ENCODE data around the gene WIPF2. TPM values are rescaled to one million over a fixed set of nuclear protein-coding genes. Genes with fewer than 3 reads are reported as not detected.
"Not testable (repeated sequence)": the region's sequence is repeated elsewhere in the genome, so short reads cannot be mapped to it uniquely, and the experiment has no call there.

WIPF2 gene
- total RNA-seq, 2 experiments from 2014 or later = 12.3 to 13.0 TPM

GRCh38 chr17:40303708-40304551 lies 84.8 kb downstream of the WIPF2 start:
- CTCF ChIA-PET = interaction anchor here (0.5 to 12.1 kb wide), 9 partner anchors 8 to 191 kb away, joined by 3 to 178 read pairs (median 3); no protein-coding TSS in a partner anchor
- H3K4me1 Mint-ChIP-seq (ENCODE audit: low read depth) = peaks cover 10% of the 10 kb centered on the region
- H3K9me3 Mint-ChIP-seq = no peaks in the 10 kb centered on the region
- H3K27me3 Mint-ChIP-seq (ENCODE audit: low read depth) = no peaks in the 10 kb centered on the region
- H3K27ac Mint-ChIP-seq = no peak overlapping the region
- no peak for DNase-seq
- peaks cover 33% of the 10 kb centered on the region for H3K36me3 Mint-ChIP-seq (ENCODE audit: low read depth)
- no peak overlapping the region for H3K4me3 Mint-ChIP-seq
- intact Hi-C loops (cut with micrococcal nuclease) = loop anchor here (1.0 kb wide), 2 partner anchors 37 to 51 kb away; no protein-coding TSS in a partner anchor

- CTCF ChIA-PET = interaction anchor here (0.6 to 12.1 kb wide), 5 partner anchors 12 to 228 kb away, joined by 3 to 178 read pairs (median 5); no protein-coding TSS in a partner anchor
- H3K4me3 Mint-ChIP-seq; intact Hi-C loops (cut with micrococcal nuclease); H3K27ac Mint-ChIP-seq; DNase-seq; H3K9me3 Mint-ChIP-seq; H3K27me3 Mint-ChIP-seq (ENCODE audit: low read depth): not testable (repeated sequence)
- H3K36me3 Mint-ChIP-seq (ENCODE audit: low read depth) = peaks cover 28% of the 10 kb centered on the region
- H3K4me1 Mint-ChIP-seq (ENCODE audit: low read depth) = peaks cover 10% of the 10 kb centered on the region
These were observed 85.4 kb downstream of the WIPF2 start for GRCh38 chr17:40304552-40304863.

DNA sequence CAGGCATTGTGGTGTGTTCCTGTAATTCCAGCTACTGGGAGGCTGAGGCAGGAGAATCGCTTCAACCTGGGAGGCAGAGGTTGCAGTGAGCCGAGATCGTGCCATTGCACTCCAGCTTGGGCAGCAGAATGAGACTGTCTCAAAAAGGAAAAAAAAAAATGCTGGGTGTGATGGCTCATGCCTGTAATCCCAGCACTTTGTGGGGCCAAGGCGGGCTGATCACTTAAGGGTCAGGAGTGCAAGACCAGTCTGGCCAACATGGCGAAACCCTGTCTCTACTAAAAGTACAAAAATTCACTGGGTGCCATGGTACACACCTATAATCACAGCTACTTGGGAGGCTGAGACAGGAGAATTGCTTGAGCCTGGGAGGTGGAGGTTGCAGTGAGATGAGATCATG lies 85.8 kb downstream of the WIPF2 start:
- intact Hi-C loops (cut with micrococcal nuclease) = not testable (repeated sequence)

GRCh38 chr17:40306395-40306794 lies 87.3 kb downstream of the WIPF2 start:
- H3K4me1 Mint-ChIP-seq (ENCODE audit: low read depth) = peaks cover 19% of the 10 kb centered on the region
- CTCF ChIA-PET = interaction anchor here (0.7 to 12.1 kb wide), 8 partner anchors 10 to 227 kb away, joined by 3 to 178 read pairs (median 5); no protein-coding TSS in a partner anchor
- H3K27ac Mint-ChIP-seq = peak overlapping the region; percentile 19
- H3K9me3 Mint-ChIP-seq = no peaks in the 10 kb centered on the region
- intact Hi-C loops (cut with micrococcal nuclease) = no loop called here
- peaks cover 22% of the 10 kb centered on the region for H3K36me3 Mint-ChIP-seq (ENCODE audit: low read depth)
- no peak for DNase-seq
- no peak overlapping the region for H3K4me3 Mint-ChIP-seq
- H3K27me3 Mint-ChIP-seq (ENCODE audit: low read depth) = no peaks in the 10 kb centered on the region

More for the DNA sequence above, 85.8 kb downstream of the WIPF2 start:
- H3K4me1 Mint-ChIP-seq (ENCODE audit: low read depth) = peaks cover 10% of the 10 kb centered on the region
- not testable (repeated sequence) for H3K9me3 Mint-ChIP-seq; H3K27ac Mint-ChIP-seq; H3K4me3 Mint-ChIP-seq; H3K27me3 Mint-ChIP-seq (ENCODE audit: low read depth); DNase-seq
- CTCF ChIA-PET = interaction anchor here (0.8 to 12.1 kb wide), 4 partner anchors 12 to 228 kb away, joined by 3 to 178 read pairs (median 30); no protein-coding TSS in a partner anchor
- peaks cover 26% of the 10 kb centered on the region for H3K36me3 Mint-ChIP-seq (ENCODE audit: low read depth)

DNA sequence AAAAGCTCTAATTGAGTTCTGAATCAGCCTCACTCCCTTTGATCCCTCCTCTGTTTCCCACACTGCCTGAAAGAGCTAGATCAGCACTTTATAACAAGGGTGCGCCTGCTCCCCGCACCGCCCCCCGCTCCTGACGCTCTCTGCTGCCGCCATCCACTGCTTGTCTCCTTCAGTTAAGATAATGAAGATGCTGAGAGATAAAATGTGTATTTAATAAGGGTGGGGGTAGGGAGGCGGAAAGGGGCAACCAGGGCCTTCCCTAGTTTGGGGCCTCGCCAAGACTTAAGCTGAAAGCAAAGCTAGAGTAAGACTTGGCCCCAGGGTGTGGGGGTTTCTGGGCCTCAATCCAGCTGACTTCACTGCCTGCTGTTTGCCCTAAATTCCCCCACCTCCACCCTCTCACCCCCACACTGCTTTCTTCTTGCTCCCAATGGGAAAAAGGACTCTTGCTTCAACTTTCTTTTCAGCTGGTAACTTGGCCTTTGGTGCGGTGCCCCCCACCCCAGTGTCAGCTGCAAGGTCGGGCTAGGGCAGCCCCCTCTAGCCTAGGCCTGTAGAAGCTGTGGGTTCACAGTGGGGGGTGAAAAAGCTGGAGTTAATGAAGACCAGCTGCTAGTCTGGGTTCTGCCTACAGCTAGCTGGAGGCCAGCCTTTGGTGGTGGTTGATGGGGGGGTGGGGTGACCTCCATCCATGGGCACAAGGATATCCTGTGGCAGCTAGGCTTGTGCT lies 88.1 kb downstream of the WIPF2 start:
- H3K27ac Mint-ChIP-seq = no peak overlapping the region
- H3K36me3 Mint-ChIP-seq (ENCODE audit: low read depth) = peaks cover 16% of the 10 kb centered on the region
- intact Hi-C loops (cut with micrococcal nuclease) = no loop called here
- H3K4me1 Mint-ChIP-seq (ENCODE audit: low read depth) = peaks cover 21% of the 10 kb centered on the region
- no peak overlapping the region for H3K4me3 Mint-ChIP-seq
- no peaks in the 10 kb centered on the region for H3K9me3 Mint-ChIP-seq
- peak; percentile 30 for DNase-seq
- CTCF ChIA-PET = interaction anchor here (0.7 to 12.1 kb wide), 14 partner anchors 9 to 226 kb away, joined by 3 to 178 read pairs (median 4); no protein-coding TSS in a partner anchor
- no peaks in the 10 kb centered on the region for H3K27me3 Mint-ChIP-seq (ENCODE audit: low read depth)

GRCh38 chr17:40307740-40308239 lies 88.7 kb downstream of the WIPF2 start:
- Mint-ChIP-seq H3K4me1 (ENCODE audit: low read depth) (peaks cover 21% of the 10 kb centered on the region), H3K4me3 (no peak overlapping the region), H3K27ac (no peak overlapping the region), H3K36me3 (ENCODE audit: low read depth) (peaks cover 12% of the 10 kb centered on the region), H3K9me3 (no peaks in the 10 kb centered on the region), H3K27me3 (ENCODE audit: low read depth) (no peaks in the 10 kb centered on the region)
- DNase-seq = no peak
- intact Hi-C loops (cut with micrococcal nuclease) = no loop called here
- CTCF ChIA-PET = interaction anchor here (0.7 to 12.1 kb wide), 12 partner anchors 9 to 226 kb away, joined by 3 to 178 read pairs (median 4); no protein-coding TSS in a partner anchor

- Mint-ChIP-seq H3K4me1 (ENCODE audit: low read depth) (peaks cover 19% of the 10 kb centered on the region), H3K36me3 (ENCODE audit: low read depth) (no peaks in the 10 kb centered on the region), H3K9me3 (no peaks in the 10 kb centered on the region), H3K27me3 (ENCODE audit: low read depth) (no peaks in the 10 kb centered on the region), H3K4me3 (no peak within 1 kb of the TSS), H3K27ac (no peak within 1 kb of the TSS)
- CTCF ChIA-PET = interaction anchor here (0.6 to 1.2 kb wide), 2 partner anchors 13 to 45 kb away, joined by 3 read pairs; no protein-coding TSS in a partner anchor
- DNase-seq = no peak
- intact Hi-C loops (cut with micrococcal nuclease) = no loop called here
These were observed 90.2 kb downstream of the WIPF2 start, which contains the start of gene RARA for GRCh38 chr17:40309031-40309948. RARA (plus strand) TSS chr17:40309180; CDS start chr17:40331219, 22,039 bp downstream.

GRCh38 chr17:40309949-40310510 lies 90.9 kb downstream of the WIPF2 start:
- intact Hi-C loops (cut with micrococcal nuclease) = no loop called here
- Mint-ChIP-seq H3K4me1 (ENCODE audit: low read depth) (peaks cover 25% of the 10 kb centered on the region), H3K9me3 (no peaks in the 10 kb centered on the region), H3K27ac (no peak overlapping the region), H3K4me3 (no peak overlapping the region), H3K36me3 (ENCODE audit: low read depth) (no peaks in the 10 kb centered on the region), H3K27me3 (ENCODE audit: low read depth) (no peaks in the 10 kb centered on the region)
- CTCF ChIA-PET = interaction anchor here (0.8 to 1.2 kb wide), 2 partner anchors 9 to 14 kb away, joined by 3 read pairs; no protein-coding TSS in a partner anchor
- DNase-seq = no peak

DNA sequence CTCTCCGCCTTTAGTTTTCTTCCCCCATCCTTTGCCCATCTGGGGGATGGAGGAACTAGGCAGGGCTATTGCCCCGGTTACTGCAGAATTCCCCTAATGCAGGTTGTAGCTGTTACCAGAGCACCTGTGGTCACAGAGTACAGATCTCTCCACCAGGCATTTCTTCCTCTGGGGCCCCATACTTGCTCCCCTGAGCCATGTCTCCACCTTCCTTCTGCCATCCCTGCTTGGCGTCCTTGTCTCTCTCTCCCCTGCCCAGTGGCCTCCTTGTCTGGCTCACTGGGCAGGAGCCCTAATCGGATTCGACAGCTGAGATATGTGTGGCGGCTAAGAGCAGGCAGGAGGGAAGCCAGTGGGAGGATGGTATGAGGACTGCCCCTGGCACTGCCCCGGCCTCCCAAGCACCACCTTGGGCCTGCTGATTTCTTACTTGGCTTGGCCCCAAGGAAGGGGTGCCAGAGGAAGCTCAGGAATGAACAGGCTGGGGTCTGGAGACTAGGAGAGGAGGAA lies 91.8 kb downstream of the WIPF2 start:
- no peaks in the 10 kb centered on the region for H3K36me3 Mint-ChIP-seq (ENCODE audit: low read depth)
- CTCF ChIA-PET = interaction anchor here (0.8 to 1.4 kb wide), 4 partner anchors 8 to 44 kb away, joined by 3 to 4 read pairs (median 3); no protein-coding TSS in a partner anchor
- no peak overlapping the region for H3K27ac Mint-ChIP-seq
- H3K4me1 Mint-ChIP-seq (ENCODE audit: low read depth) = peaks cover 31% of the 10 kb centered on the region
- intact Hi-C loops (cut with micrococcal nuclease) = no loop called here
- no peak for DNase-seq
- H3K4me3 Mint-ChIP-seq = no peak overlapping the region
- no peaks in the 10 kb centered on the region for H3K27me3 Mint-ChIP-seq (ENCODE audit: low read depth)
- no peaks in the 10 kb centered on the region for H3K9me3 Mint-ChIP-seq

GRCh38 chr17:40311575-40311974 lies 92.5 kb downstream of the WIPF2 start:
- DNase-seq = no peak
- Mint-ChIP-seq H3K27me3 (ENCODE audit: low read depth) (no peaks in the 10 kb centered on the region), H3K36me3 (ENCODE audit: low read depth) (no peaks in the 10 kb centered on the region), H3K4me3 (no peak overlapping the region), H3K9me3 (no peaks in the 10 kb centered on the region), H3K4me1 (ENCODE audit: low read depth) (peaks cover 37% of the 10 kb centered on the region), H3K27ac (no peak overlapping the region)
- CTCF ChIA-PET = interaction anchor here (0.7 to 1.4 kb wide), 4 partner anchors 9 to 104 kb away, joined by 3 to 4 read pairs (median 3); no protein-coding TSS in a partner anchor
- intact Hi-C loops (cut with micrococcal nuclease) = no loop called here

All from activated naive CD4-positive, alpha-beta T cell treated with anti-CD3 and anti-CD28 coated beads for 36 hours (primary cell).